Fibroblast of villous mesenchyme (primary cell): ENCODE results near the gene SGF29. TPM values are rescaled to one million over a fixed set of nuclear protein-coding genes. Genes with fewer than 3 reads are reported as not detected.
"Not testable (repeated sequence)": the region's sequence is repeated elsewhere in the genome, so short reads cannot be mapped to it uniquely, and the experiment has no call there.

Experiments
- DNase-seq: peaks from one replicate; pipeline ENCODE4 v3.0.0-alpha.2; 2010; ENCODE audit warnings: low read depth
- H3K4me3 ChIP-seq: 2 replicates; pipeline ENCODE4 v1.5.1; 2011; ENCODE audit warnings: low read depth, mild to moderate bottlenecking, low read length
- CTCF ChIP-seq: IDR thresholded peaks from 2 replicates; pipeline ENCODE4 v1.5.1; 2012; ENCODE audit warnings: low read depth, mild to moderate bottlenecking, low read length; ENCODE audit not compliant: insufficient read depth
- total RNA-seq: library from RNA; depleted of rRNA; stranded (reverse); fragments of >200 nt; gene quantifications from 2 replicates; pipeline ENCODE4 v1.2.3, GENCODE V29; 2012

SGF29 gene
- total RNA-seq, 1 donor: 11.2 TPM

GRCh38 chr16:28617874-28618273, 64.2 kb downstream of the SGF29 start:
- DNase-seq: peak; percentile 28
- H3K4me3 ChIP-seq: no peak overlapping the region
- no peak for TF ChIP-seq CTCF

GRCh38 chr16:28620316-28620715, 66.6 kb downstream of the SGF29 start:
- not testable (repeated sequence) for H3K4me3 ChIP-seq, DNase-seq

- no peak overlapping the region for H3K4me3 ChIP-seq
- DNase-seq: no peak
- TF ChIP-seq CTCF: no peak
These were observed 67.9 kb downstream of the SGF29 start for GRCh38 chr16:28621481-28622155.

GRCh38 chr16:28622532-28623171, 68.9 kb downstream of the SGF29 start:
- not testable (repeated sequence) for H3K4me3 ChIP-seq, DNase-seq

- DNase-seq: no peak
- no peak for TF ChIP-seq CTCF
- H3K4me3 ChIP-seq: peak overlapping the region; percentile 15
These were observed 69.5 kb downstream of the SGF29 start for GRCh38 chr16:28623172-28623711.

GRCh38 chr16:28630905-28631304, 77.2 kb downstream of the SGF29 start:
- not testable (repeated sequence) for H3K4me3 ChIP-seq, DNase-seq

GRCh38 chr16:28636093-28636823, 82.5 kb downstream of the SGF29 start:
- DNase-seq: peak; percentile 61
- not testable (repeated sequence) for H3K4me3 ChIP-seq

GRCh38 chr16:28637765-28638164, 84.0 kb downstream of the SGF29 start, which contains the start of gene NPIPB8:
Gene NPIPB8 (plus strand): TSS chr16:28638065. CDS start chr16:28638361, 296 bp downstream.
- not testable (repeated sequence) for H3K4me3 ChIP-seq, DNase-seq

GRCh38 chr16:28638359-28638758, 84.6 kb downstream of the SGF29 start:
- not testable (repeated sequence) for DNase-seq, H3K4me3 ChIP-seq

GRCh38 chr16:28639959-28640358, 86.2 kb downstream of the SGF29 start:
- not testable (repeated sequence) for H3K4me3 ChIP-seq, DNase-seq

Other genes with a start within 250 kb of the SGF29 start
- not detected in 2 replicates for gene NPIPB6, start 190.4 kb upstream of the SGF29 start, total RNA-seq
- 50.5 and 75.7 TPM in 2 replicates for gene EIF3CL, start 150.1 kb upstream of the SGF29 start, total RNA-seq
- not detected in 2 replicates for gene NPIPB7, start 81.6 kb upstream of the SGF29 start, total RNA-seq
- 17.1 and 19.0 TPM in 2 replicates for gene CLN3, start 61.8 kb upstream of the SGF29 start, total RNA-seq
- gene APOBR, start 59.3 kb upstream of the SGF29 start, total RNA-seq: not detected in 2 replicates
- not detected in 2 replicates for gene IL27, start 47.1 kb upstream of the SGF29 start, total RNA-seq
- 8.2 and 27.7 TPM in 2 replicates for gene NUPR1, start 14.9 kb upstream of the SGF29 start, total RNA-seq
- under 0.01 TPM in 1 of 2 replicates, not detected in the other for gene SULT1A2, start 43.1 kb downstream of the SGF29 start, total RNA-seq
- gene SULT1A1, start 56.1 kb downstream of the SGF29 start, total RNA-seq: under 0.01 and 1.6 TPM in 2 replicates
- 0.86 TPM in 1 of 2 replicates, not detected in the other for gene NPIPB8, start 84.1 kb downstream of the SGF29 start, total RNA-seq
- gene EIF3C, start 157.5 kb downstream of the SGF29 start, total RNA-seq: 62.6 and 110 TPM in 2 replicates
- gene NPIPB9, start 197.9 kb downstream of the SGF29 start, total RNA-seq: 3.9 TPM in 2 replicates